ENCODE data around the gene ARMC5.

Gene ARMC5

GRCh38 chr16:31451201-31451600 is 8.1 kb upstream of the ARMC5 start:
- Histone ChIP-seq H3F3A (ENCODE audit: control insufficient read depth, insufficient read depth) (peaks cover 3% of the 10 kb centered on the region; the same call in 1 of the 2 replicates), H3K4me1 (ENCODE audit: control insufficient read depth, low read length) (peaks cover 9% of the 10 kb centered on the region), H3K36me3 (ENCODE audit: control insufficient read depth, low read length) (peaks cover 9% of the 10 kb centered on the region), H3K27ac (ENCODE audit: low read depth, low read length) (no peak overlapping the region), H3K9me2 (replicated peaks; ENCODE audit: control insufficient read depth, low read length) (no peaks in the 10 kb centered on the region), H3K79me2 (ENCODE audit: control insufficient read depth, low read length) (peaks cover 13% of the 10 kb centered on the region), H3K27me3 (ENCODE audit: control insufficient read depth, low read length) (no peaks in the 10 kb centered on the region), H3K9me3 (ENCODE audit: control insufficient read depth, insufficient read depth, low read length) (no peaks in the 10 kb centered on the region), H4K20me1 (ENCODE audit: control insufficient read depth, insufficient read depth, low read depth, low read length) (peaks cover 14% of the 10 kb centered on the region), H3K4me2 (ENCODE audit: low read length) (no peak overlapping the region), H3K4me3 (ENCODE audit: low read length) (no peak overlapping the region)
- TF ChIP-seq CTCF (IDR thresholded peaks at IDR 0.05; ENCODE audit: low read depth, low read length, poor library complexity, severe bottlenecking) (no peak), EZH2phosphoT487 (IDR thresholded peaks at IDR 0.05; ENCODE audit: borderline replicate concordance, low read length) (no peak)

- Histone ChIP-seq H4K20me1 (ENCODE audit: control insufficient read depth, insufficient read depth, low read depth, low read length) (peaks cover 14% of the 10 kb centered on the region), H3K27ac (ENCODE audit: low read depth, low read length) (no peak overlapping the region), H3K4me2 (ENCODE audit: low read length) (no peak overlapping the region), H3F3A (ENCODE audit: control insufficient read depth, insufficient read depth) (peaks cover 3% of the 10 kb centered on the region; the same call in 1 of the 2 replicates), H3K79me2 (ENCODE audit: control insufficient read depth, low read length) (peaks cover 17% of the 10 kb centered on the region), H3K4me1 (ENCODE audit: control insufficient read depth, low read length) (peaks cover 10% of the 10 kb centered on the region), H3K36me3 (ENCODE audit: control insufficient read depth, low read length) (peaks cover 9% of the 10 kb centered on the region), H3K27me3 (ENCODE audit: control insufficient read depth, low read length) (no peaks in the 10 kb centered on the region), H3K4me3 (ENCODE audit: low read length) (no peak overlapping the region), H3K9me3 (ENCODE audit: control insufficient read depth, insufficient read depth, low read length) (no peaks in the 10 kb centered on the region), H3K9me2 (replicated peaks; ENCODE audit: control insufficient read depth, low read length) (no peaks in the 10 kb centered on the region)
- peak; percentile 35 for TF ChIP-seq CTCF (IDR thresholded peaks at IDR 0.05; ENCODE audit: low read depth, low read length, poor library complexity, severe bottlenecking)
- TF ChIP-seq EZH2phosphoT487 (IDR thresholded peaks at IDR 0.05; ENCODE audit: borderline replicate concordance, low read length) = no peak
Observed at GRCh38 chr16:31451681-31452351, 7.5 kb upstream of the ARMC5 start.

- Histone ChIP-seq H3K27me3 (ENCODE audit: control insufficient read depth, low read length) (no peaks in the 10 kb centered on the region), H3K27ac (ENCODE audit: low read depth, low read length) (no peak overlapping the region), H3K79me2 (ENCODE audit: control insufficient read depth, low read length) (peaks cover 26% of the 10 kb centered on the region), H3K9me3 (ENCODE audit: control insufficient read depth, insufficient read depth, low read length) (no peaks in the 10 kb centered on the region), H3K9me2 (replicated peaks; ENCODE audit: control insufficient read depth, low read length) (no peaks in the 10 kb centered on the region), H3K4me2 (ENCODE audit: low read length) (no peak overlapping the region), H4K20me1 (ENCODE audit: control insufficient read depth, insufficient read depth, low read depth, low read length) (peaks cover 22% of the 10 kb centered on the region), H3K36me3 (ENCODE audit: control insufficient read depth, low read length) (peaks cover 14% of the 10 kb centered on the region), H3K4me1 (ENCODE audit: control insufficient read depth, low read length) (peaks cover 18% of the 10 kb centered on the region), H3F3A (ENCODE audit: control insufficient read depth, insufficient read depth) (peaks cover 3% of the 10 kb centered on the region; the same call in 1 of the 2 replicates), H3K4me3 (ENCODE audit: low read length) (no peak overlapping the region)
- TF ChIP-seq CTCF (IDR thresholded peaks at IDR 0.05; ENCODE audit: low read depth, low read length, poor library complexity, severe bottlenecking) (no peak), EZH2phosphoT487 (IDR thresholded peaks at IDR 0.05; ENCODE audit: borderline replicate concordance, low read length) (no peak)
Observed at GRCh38 chr16:31452631-31453106, 6.6 kb upstream of the ARMC5 start.
